DOHH2 (cell line): ENCODE measurements around the gene CTBP1.

ENCODE experiments used
- H3F3A ChIP-seq: fragments of 200-600 bp; sonication (generic), shearing (Covaris generic); 2 replicates; pipeline ENCODE4 v1.6.0; 2016; ENCODE audit warnings: antibody characterized with exemption, mild to moderate bottlenecking; ENCODE audit not compliant: control insufficient read depth, insufficient read depth
- H3K27ac ChIP-seq: fragments of 200-600 bp; sonication (generic); 2 replicates; pipeline ENCODE4 v1.5.1; 2014; ENCODE audit warnings: low read depth, mild to moderate bottlenecking, low read length, moderate library complexity
- H3K27me3 ChIP-seq: fragments of 200-600 bp; sonication (generic); 2 replicates; pipeline ENCODE4 v1.6.1; 2014; ENCODE audit warnings: mild to moderate bottlenecking, low read length, mixed read lengths; ENCODE audit not compliant: control insufficient read depth
- H3K36me3 ChIP-seq: fragments of 200-600 bp; sonication (generic); 2 replicates; pipeline ENCODE4 v1.6.1; 2014; ENCODE audit warnings: mild to moderate bottlenecking, low read length, moderate library complexity, mixed read lengths; ENCODE audit not compliant: control insufficient read depth
- H3K4me1 ChIP-seq: fragments of 200-600 bp; sonication (generic); 2 replicates; pipeline ENCODE4 v1.6.1; 2014; ENCODE audit warnings: mild to moderate bottlenecking, low read length, mixed read lengths; ENCODE audit not compliant: control insufficient read depth
- H3K4me2 ChIP-seq: fragments of 200-600 bp; sonication (generic); 2 replicates; pipeline ENCODE4 v1.6.0; 2014; ENCODE audit warnings: mild to moderate bottlenecking, low read length, moderate library complexity
- H3K4me3 ChIP-seq: fragments of 200-600 bp; sonication (generic); 2 replicates; pipeline ENCODE4 v1.5.1; 2014; ENCODE audit warnings: mild to moderate bottlenecking, low read length, mixed read lengths
- H3K79me2 ChIP-seq: fragments of 200-600 bp; sonication (generic); 2 replicates; pipeline ENCODE4 v1.6.1; 2014; ENCODE audit warnings: mild to moderate bottlenecking, low read length, mixed read lengths; ENCODE audit not compliant: control insufficient read depth
- H3K9me2 ChIP-seq: fragments of 200-600 bp; sonication (generic); replicated peaks from 2 replicates; pipeline ENCODE4 v1.6.1; 2014; ENCODE audit warnings: mild to moderate bottlenecking, low read length, mixed read lengths; ENCODE audit not compliant: control insufficient read depth
- H3K9me3 ChIP-seq: fragments of 200-600 bp; sonication (generic); 2 replicates; pipeline ENCODE4 v1.6.1; 2014; ENCODE audit warnings: antibody characterized with exemption, low read length, mixed read lengths; ENCODE audit not compliant: control insufficient read depth, insufficient read depth
- H4K20me1 ChIP-seq: fragments of 200-600 bp; sonication (generic); 2 replicates; pipeline ENCODE4 v1.6.0; 2014; ENCODE audit warnings: low read depth, mild to moderate bottlenecking, antibody characterized with exemption, low read length, moderate library complexity; ENCODE audit not compliant: control insufficient read depth, insufficient read depth
- CTCF ChIP-seq: fragments of 200-600 bp; sonication (generic); IDR thresholded peaks from one replicate; pipeline ENCODE4 v1.5.1; 2014; ENCODE audit warnings: antibody characterized with exemption, mild to moderate bottlenecking, low read depth, low read length; ENCODE audit not compliant: poor library complexity, severe bottlenecking
- EZH2phosphoT487 ChIP-seq: fragments of 200-600 bp; sonication (generic); IDR thresholded peaks from 2 replicates; pipeline ENCODE4 v1.6.1; 2017; ENCODE audit warnings: borderline replicate concordance, mild to moderate bottlenecking, antibody characterized with exemption, low read length, moderate library complexity, mixed read lengths

Gene CTBP1

DNA sequence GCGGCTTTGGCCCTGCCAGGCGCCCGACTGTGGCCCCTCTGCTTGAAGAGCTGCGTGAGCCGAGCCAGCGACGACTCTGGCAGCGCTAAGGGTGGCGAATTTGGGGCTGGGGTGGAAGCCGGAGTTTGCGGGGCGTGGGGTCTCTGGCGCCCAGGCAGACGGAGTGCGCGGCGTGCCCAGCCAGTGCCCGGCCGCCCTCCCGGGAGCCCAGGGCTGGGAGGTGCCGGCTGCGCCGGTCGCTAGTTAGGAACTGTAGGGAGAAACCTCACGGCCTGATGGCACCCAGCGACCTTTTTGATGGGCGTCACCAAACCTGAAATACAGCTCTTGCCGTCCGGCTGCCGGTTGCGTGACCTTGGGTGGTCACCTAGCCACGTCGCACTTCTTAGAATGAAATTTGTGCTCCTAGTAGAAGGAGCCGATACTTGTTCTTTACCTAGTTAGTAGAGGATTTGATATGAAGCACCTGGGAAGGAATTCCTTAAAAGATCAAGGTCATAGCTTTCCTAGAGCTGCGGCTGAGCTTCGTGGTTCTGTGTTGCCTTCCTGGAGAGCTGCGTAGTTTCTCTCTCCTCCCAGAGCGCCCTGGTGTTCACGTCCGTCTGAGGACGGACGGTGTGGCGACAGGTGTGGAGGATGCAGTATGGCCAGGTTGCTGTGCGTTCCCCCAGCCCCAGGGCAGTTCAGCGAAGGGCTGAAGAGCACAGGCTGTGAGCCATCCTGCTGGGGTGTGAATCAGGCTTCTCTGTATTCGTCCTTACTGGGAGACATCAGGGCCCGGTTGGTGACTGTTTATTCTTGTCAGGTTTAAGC is 41.4 kb upstream of the CTBP1 start:
- TF ChIP-seq EZH2phosphoT487 (no peak), CTCF (no peak)
- peaks cover 35% of the 10 kb centered on the region for H3K4me1 ChIP-seq
- no peak overlapping the region for H3K27ac ChIP-seq
- no peaks in the 10 kb centered on the region for H3K27me3 ChIP-seq
- H3F3A ChIP-seq, result no peaks in the 10 kb centered on the region
- peaks cover 16% of the 10 kb centered on the region; the same call in 1 of the 2 replicates for H3K9me3 ChIP-seq
- H3K4me2 ChIP-seq, result peak overlapping the region; percentile 91
- peaks cover 60% of the 10 kb centered on the region for H3K79me2 ChIP-seq
- H3K9me2 ChIP-seq, result no peaks in the 10 kb centered on the region
- H4K20me1 ChIP-seq, result peaks cover 22% of the 10 kb centered on the region; the same call in 1 of the 2 replicates
- peak overlapping the region; percentile 95 for H3K4me3 ChIP-seq
- peaks cover 25% of the 10 kb centered on the region for H3K36me3 ChIP-seq

- Histone ChIP-seq H3K27ac (peak within 1 kb of the TSS; percentile 49), H3K4me3 (peak within 1 kb of the TSS; percentile 95), H3F3A (no peaks in the 10 kb centered on the region), H3K27me3 (no peaks in the 10 kb centered on the region), H3K79me2 (peaks cover 51% of the 10 kb centered on the region), H3K36me3 (peaks cover 25% of the 10 kb centered on the region), H4K20me1 (peaks cover 22% of the 10 kb centered on the region; the same call in 1 of the 2 replicates), H3K4me1 (peaks cover 35% of the 10 kb centered on the region), H3K4me2 (peak within 1 kb of the TSS; percentile 91), H3K9me3 (peaks cover 16% of the 10 kb centered on the region; the same call in 1 of the 2 replicates), H3K9me2 (no peaks in the 10 kb centered on the region)
- TF ChIP-seq CTCF, result no peak
These were observed 40.6 kb upstream of the CTBP1 start, which contains the start of gene MAEA for GRCh38 chr4:1289207-1290164. Gene MAEA, plus strand, starts transcription at chr4:1289891. Its CDS starts 23 bp downstream, at chr4:1289914.

GRCh38 chr4:1288786-1289185 is 39.9 kb upstream of the CTBP1 start:
- Histone ChIP-seq H3K9me3 (peaks cover 16% of the 10 kb centered on the region; the same call in 1 of the 2 replicates), H3K4me2 (peak overlapping the region; percentile 75), H3K27me3 (no peaks in the 10 kb centered on the region), H4K20me1 (peaks cover 21% of the 10 kb centered on the region; the same call in 1 of the 2 replicates), H3K27ac (peak overlapping the region; percentile 49; the same call in 1 of the 2 replicates), H3K4me3 (peak overlapping the region; percentile 95), H3K36me3 (peaks cover 22% of the 10 kb centered on the region), H3F3A (no peaks in the 10 kb centered on the region), H3K9me2 (no peaks in the 10 kb centered on the region), H3K4me1 (peaks cover 34% of the 10 kb centered on the region), H3K79me2 (peaks cover 44% of the 10 kb centered on the region)
- TF ChIP-seq CTCF (no peak), EZH2phosphoT487 (no peak)
